H9 (cell line): ENCODE data around the gene SLC22A5. TPM values are rescaled to one million over a fixed set of nuclear protein-coding genes. Genes with fewer than 3 reads are reported as not detected.

ENCODE experiments used
- DNase-seq: peaks from one replicate; pipeline ENCODE4 v3.0.0-alpha.2; 2017
- H2AFZ ChIP-seq: one replicate; pipeline ENCODE4 v1.6.1; 2013; ENCODE audit warnings: mild to moderate bottlenecking, low read length, control low read depth, moderate library complexity
- H2AK5ac ChIP-seq: 2 replicates; pipeline ENCODE4 v1.6.1; 2013; ENCODE audit warnings: low read length, control low read depth, mixed read lengths; ENCODE audit not compliant: insufficient read length
- H2BK120ac ChIP-seq: one replicate; pipeline ENCODE4 v1.6.1; 2013; ENCODE audit warnings: low read depth, mild to moderate bottlenecking, low read length, control low read depth, inconsistent platforms; ENCODE audit not compliant: poor library complexity, severe bottlenecking
- H2BK12ac ChIP-seq: 2 replicates; pipeline ENCODE4 v1.6.1; 2013; ENCODE audit warnings: low read length, control low read depth, mixed read lengths, low read depth; ENCODE audit not compliant: insufficient read length
- H2BK15ac ChIP-seq: 2 replicates; pipeline ENCODE4 v1.6.1; 2013; ENCODE audit warnings: low read depth, low read length, control low read depth
- H2BK20ac ChIP-seq: one replicate; pipeline ENCODE4 v1.6.1; 2013; ENCODE audit warnings: low read depth, mild to moderate bottlenecking, low read length, control low read depth, inconsistent platforms; ENCODE audit not compliant: poor library complexity, severe bottlenecking
- H2BK5ac ChIP-seq: 2 replicates; pipeline ENCODE4 v1.6.1; 2013; ENCODE audit warnings: low read length, control low read depth, mixed read lengths; ENCODE audit not compliant: insufficient read length
- H3K14ac ChIP-seq: 2 replicates; pipeline ENCODE4 v1.6.1; 2013; ENCODE audit warnings: low read length, control low read depth; ENCODE audit not compliant: insufficient read depth
- H3K18ac ChIP-seq: 2 replicates; pipeline ENCODE4 v1.6.1; 2013; ENCODE audit warnings: low read depth, mild to moderate bottlenecking, mixed read lengths, low read length, control low read depth; ENCODE audit not compliant: insufficient read length
- H3K23ac ChIP-seq: 2 replicates; pipeline ENCODE4 v1.6.1; 2013; ENCODE audit warnings: low read length, control low read depth, mixed read lengths, low read depth; ENCODE audit not compliant: insufficient read length
- H3K23me2 ChIP-seq: 2 replicates; pipeline ENCODE4 v1.6.1; 2013; ENCODE audit warnings: low read depth, mild to moderate bottlenecking, mixed read lengths, low read length, control low read depth; ENCODE audit not compliant: insufficient read length, poor library complexity, severe bottlenecking
- H3K27ac ChIP-seq: 2 replicates; pipeline ENCODE4 v1.5.1; 2013; ENCODE audit warnings: low read length, control low read depth, mixed read lengths, low read depth; ENCODE audit not compliant: insufficient read length
- H3K27me3 ChIP-seq: 2 replicates; pipeline ENCODE4 v1.6.1; 2013; ENCODE audit warnings: low read length, control low read depth, inconsistent platforms; ENCODE audit not compliant: insufficient read depth
- H3K4ac ChIP-seq: 2 replicates; pipeline ENCODE4 v1.6.1; 2013; ENCODE audit warnings: low read depth, mild to moderate bottlenecking, control low read depth, inconsistent platforms, low read length, moderate library complexity
- H3K4me1 ChIP-seq: 2 replicates; pipeline ENCODE4 v1.6.1; 2013; ENCODE audit warnings: low read length, control low read depth, inconsistent platforms; ENCODE audit not compliant: insufficient read depth
- H3K4me2 ChIP-seq: 2 replicates; pipeline ENCODE4 v1.6.1; 2013; ENCODE audit warnings: low read length, control low read depth, mixed read lengths; ENCODE audit not compliant: insufficient read length, insufficient read depth
- H3K56ac ChIP-seq: 2 replicates; pipeline ENCODE4 v1.6.1; 2013; ENCODE audit warnings: low read depth, mild to moderate bottlenecking, mixed read lengths, low read length, control low read depth; ENCODE audit not compliant: insufficient read length
- H3K79me1 ChIP-seq: 2 replicates; pipeline ENCODE4 v1.6.1; 2013; ENCODE audit warnings: low read depth, mild to moderate bottlenecking, moderate library complexity, low read length, control low read depth, inconsistent platforms; ENCODE audit not compliant: insufficient read depth, poor library complexity, severe bottlenecking
- H3K79me2 ChIP-seq: 2 replicates; pipeline ENCODE4 v1.6.1; 2013; ENCODE audit warnings: low read length, control low read depth, inconsistent platforms; ENCODE audit not compliant: insufficient read depth
- H3K9ac ChIP-seq: 2 replicates; pipeline ENCODE4 v1.6.1; 2013; ENCODE audit warnings: low read length, control low read depth, mixed read lengths; ENCODE audit not compliant: insufficient read length; ENCODE audit errors: extremely low read depth
- H3K9me3 ChIP-seq: one replicate; pipeline ENCODE4 v1.6.1; 2013; ENCODE audit warnings: low read depth, low read length, inconsistent platforms; ENCODE audit not compliant: control insufficient read depth
- H3T11ph ChIP-seq: one replicate; pipeline ENCODE4 v1.6.1; 2013; ENCODE audit warnings: mild to moderate bottlenecking, low read length, control low read depth, inconsistent platforms
- H4K20me1 ChIP-seq: one replicate; pipeline ENCODE4 v1.6.1; 2013; ENCODE audit not compliant: control insufficient read depth, insufficient read length, insufficient read depth
- H4K5ac ChIP-seq: 2 replicates; pipeline ENCODE4 v1.6.1; 2013; ENCODE audit warnings: low read depth, mild to moderate bottlenecking, mixed read lengths, low read length, control low read depth; ENCODE audit not compliant: insufficient read length
- H4K8ac ChIP-seq: replicated peaks from 2 replicates; pipeline ENCODE4 v1.6.1; 2013; ENCODE audit warnings: low read length, control low read depth, mixed read lengths, low read depth; ENCODE audit not compliant: insufficient read length
- H4K91ac ChIP-seq: 2 replicates; pipeline ENCODE4 v1.6.1; 2013; ENCODE audit warnings: low read depth, mild to moderate bottlenecking, moderate library complexity, mixed read lengths, low read length, control low read depth; ENCODE audit not compliant: insufficient read length
- H3K27ac Mint-ChIP-seq, 3 experiments: 2 replicates in 2 of 3; 3 replicates in 1 of 3; pipeline ENCODE4 v1.8.0; 2020 to 2021; ENCODE audit warnings: mixed read lengths in 3 of 3, mild to moderate bottlenecking in 1 of 3, moderate library complexity in 1 of 3
- H3K27me3 Mint-ChIP-seq: 2 replicates; pipeline ENCODE4 v1.8.0; 2021; ENCODE audit warnings: low read depth, mild to moderate bottlenecking, moderate library complexity, mixed read lengths
- H3K36me3 Mint-ChIP-seq, 3 experiments: 2 replicates in 2 of 3; 3 replicates in 1 of 3; pipeline ENCODE4 v1.8.0; 2020 to 2021; ENCODE audit warnings: low read depth in 3 of 3, mixed read lengths in 3 of 3; ENCODE audit not compliant: insufficient read depth in 1 of 3
- H3K4me1 Mint-ChIP-seq, 2 experiments: 2 replicates each; pipeline ENCODE4 v1.8.0; 2020; ENCODE audit warnings: mixed read lengths in 2 of 2
- H3K4me3 Mint-ChIP-seq, 2 experiments: 2 replicates in 1 of 2; 3 replicates in 1 of 2; pipeline ENCODE4 v1.8.0; 2020 to 2021; ENCODE audit warnings: mild to moderate bottlenecking in 2 of 2, mixed read lengths in 2 of 2, moderate library complexity in 1 of 2
- H3K9me3 Mint-ChIP-seq, 2 experiments: 2 replicates in 1 of 2; 3 replicates in 1 of 2; pipeline ENCODE4 v1.8.0; 2020; ENCODE audit warnings: mild to moderate bottlenecking in 2 of 2, mixed read lengths in 2 of 2, moderate library complexity in 1 of 2
- CTCF ChIP-seq: fragments of 200-600 bp; sonication (generic); conservative IDR thresholded peaks from 3 replicates; pipeline ENCODE4 v1.8.0; 2021; ENCODE audit warnings: antibody characterized with exemption, mild to moderate bottlenecking
- WGBS: extraction: QIAGEN DNeasy Blood & Tissue Kit; methylation state at CpG from one replicate; pipeline ENCODE4 v1.1.7; 2013; ENCODE audit warnings: missing lambda C conversion rate, low lambda C conversion rate, mixed read lengths; ENCODE audit not compliant: insufficient read length; ENCODE audit errors: extremely low coverage; 5-methylcytosine and 5-hydroxymethylcytosine counted together
- total RNA-seq: library from RNA; stranded (reverse); gene quantifications from 2 replicates; pipeline ENCODE4 v1.2.1, GENCODE V29; 2021

SLC22A5 gene
- total RNA-seq, 1 experiment from 2014 or later = 3.4 TPM

- no peaks in the 10 kb centered on the region for H3K27me3 ChIP-seq
- H3K4me2 ChIP-seq = no peak overlapping the region
- H3K9me3 Mint-ChIP-seq = no peaks in the 10 kb centered on the region
- no peak overlapping the region for H3T11ph ChIP-seq
- no peaks in the 10 kb centered on the region for H3K9me3 ChIP-seq
- H2BK5ac ChIP-seq = no peak overlapping the region
- no peaks in the 10 kb centered on the region for H4K20me1 ChIP-seq
- H3K4me1 Mint-ChIP-seq = no peaks in the 10 kb centered on the region
- H3K56ac ChIP-seq = no peak overlapping the region
- no CpG with 5 or more reads among the region's 2 CpGs for WGBS
- H3K23me2 ChIP-seq = no peaks in the 10 kb centered on the region
- no peak overlapping the region for H4K5ac ChIP-seq
- no peak overlapping the region for H2BK12ac ChIP-seq
- H2AFZ ChIP-seq = no peak overlapping the region
- H3K14ac ChIP-seq = no peak overlapping the region
- no peak overlapping the region for H3K9ac ChIP-seq
- H3K27me3 Mint-ChIP-seq = no peaks in the 10 kb centered on the region
- no peak overlapping the region for H3K27ac ChIP-seq
- H2AK5ac ChIP-seq = no peak overlapping the region
- H3K18ac ChIP-seq = no peak overlapping the region
- no peaks in the 10 kb centered on the region for H3K4me1 ChIP-seq
- no peak for DNase-seq
- no peak overlapping the region for H4K91ac ChIP-seq
- H3K36me3 Mint-ChIP-seq = no peaks in the 10 kb centered on the region
- no peak overlapping the region for H4K8ac ChIP-seq
- H2BK120ac ChIP-seq = no peak overlapping the region
- H3K79me2 ChIP-seq = no peaks in the 10 kb centered on the region
- no peak overlapping the region for H3K27ac Mint-ChIP-seq
- no peak overlapping the region for H2BK20ac ChIP-seq
- TF ChIP-seq CTCF = no peak
- no peak overlapping the region for H3K23ac ChIP-seq
- no peaks in the 10 kb centered on the region for H3K79me1 ChIP-seq
- no peak overlapping the region for H3K4me3 Mint-ChIP-seq
- no peak overlapping the region for H2BK15ac ChIP-seq
- no peak overlapping the region for H3K4ac ChIP-seq
Observed at GRCh38 chr5:132362086-132362485, 7.4 kb upstream of the SLC22A5 start.
